Endothelial cell of umbilical vein (primary cell): Measurements from ENCODE around the gene SORCS1. TPM values are rescaled to one million over a fixed set of nuclear protein-coding genes. Genes with fewer than 3 reads are reported as not detected.

Experiments
- BruUV-seq: library from RNA; stranded (reverse); fragments of 400-500 nt; replicated peaks from 2 replicates; lab custom pipeline; 2021; lab: Mats Ljungman, UMichigan
- CTCF ChIA-PET: fragments of 300-600, 350-600 bp; sonication (Branson Sonifier 250); formaldehyde crosslinking; loops from one replicate; lab custom pipeline; 2021; ENCODE audit warnings: antibody characterized with exemption, inconsistent platforms; lab: Charles Lee
- POLR2A ChIA-PET: fragments of 300-600, 350-600 bp; sonication (Branson Sonifier 250); formaldehyde crosslinking; loops from one replicate; lab custom pipeline; 2021; ENCODE audit warnings: antibody characterized with exemption, inconsistent platforms; lab: Charles Lee
- DNase-seq: peaks from one replicate; pipeline ENCODE4 v3.0.0-alpha.2; 2011; ENCODE audit warnings: low read depth, low spot score
- FAIRE-seq: peaks from 2 replicates; lab custom pipeline; 2011; peaks lifted over from hg19 to GRCh38; lab: Jason Lieb, UNC
- H2AFZ ChIP-seq: 2 replicates; pipeline ENCODE4 v1.6.0; 2012; ENCODE audit warnings: low read depth, low read length, control low read depth, inconsistent platforms
- H3K27ac ChIP-seq: 2 replicates; pipeline ENCODE4 v1.5.1; 2011; ENCODE audit warnings: low read depth, mild to moderate bottlenecking, control low read depth, low read length, moderate library complexity; ENCODE audit not compliant: insufficient read depth
- H3K27me3 ChIP-seq, 2 experiments: 2 replicates each; pipeline versions ENCODE4 v1.6.0 to v1.6.1; 2011; ENCODE audit warnings: low read length in 2 of 2, mixed read lengths in 1 of 2; ENCODE audit not compliant: control insufficient read depth in 2 of 2, insufficient read depth in 2 of 2
- H3K36me3 ChIP-seq, 2 experiments: 2 replicates in 1 of 2; 3 replicates in 1 of 2; pipeline ENCODE4 v1.5.1; 2011; ENCODE audit warnings: low read length in 2 of 2, mild to moderate bottlenecking in 1 of 2, moderate library complexity in 1 of 2; ENCODE audit not compliant: control insufficient read depth in 2 of 2, insufficient read depth in 2 of 2; ENCODE audit errors: extremely low read depth in 1 of 2
- H3K4me1 ChIP-seq: 3 replicates; pipeline ENCODE4 v1.5.1; 2011; ENCODE audit warnings: mild to moderate bottlenecking, low read length; ENCODE audit not compliant: control insufficient read depth, insufficient read depth; ENCODE audit errors: extremely low read depth
- H3K4me2 ChIP-seq: 2 replicates; pipeline ENCODE4 v1.6.1; 2011; ENCODE audit warnings: low read length, control low read depth, mixed read lengths; ENCODE audit not compliant: insufficient read depth
- H3K4me3 ChIP-seq, 3 experiments: fragments of 200-600 bp in 1 of 3; sonication (generic), shearing (Covaris generic) in 1 of 3; replicated peaks in 1 of 3; 2 replicates each; pipeline ENCODE4 v1.5.1; 2011 to 2016; ENCODE audit warnings: control low read depth in 3 of 3, low read length in 3 of 3, mild to moderate bottlenecking in 2 of 3, inconsistent platforms in 1 of 3, low read depth in 1 of 3, moderate library complexity in 1 of 3; ENCODE audit not compliant: insufficient read depth in 1 of 3
- H3K79me2 ChIP-seq: 2 replicates; pipeline ENCODE4 v1.6.0; 2012; ENCODE audit warnings: low read length, inconsistent platforms; ENCODE audit not compliant: control insufficient read depth, insufficient read depth
- H3K9ac ChIP-seq: replicated peaks from 2 replicates; pipeline ENCODE3; 2011; ENCODE audit warnings: low read length, control low read depth; ENCODE audit not compliant: insufficient read depth; ENCODE audit errors: extremely low read depth
- H3K9me1 ChIP-seq: replicated peaks from 3 replicates; pipeline ENCODE4 v1.6.0; 2011; ENCODE audit warnings: mild to moderate bottlenecking, low read length; ENCODE audit not compliant: control insufficient read depth, insufficient read depth; ENCODE audit errors: extremely low read depth
- H3K9me3 ChIP-seq: replicated peaks from 2 replicates; pipeline ENCODE4 v1.5.1; 2012; ENCODE audit warnings: low read length, inconsistent platforms; ENCODE audit not compliant: control insufficient read depth, insufficient read depth
- H4K20me1 ChIP-seq: replicated peaks from 2 replicates; pipeline ENCODE3; 2011; ENCODE audit warnings: mild to moderate bottlenecking, low read length; ENCODE audit not compliant: control insufficient read depth, insufficient read depth; ENCODE audit errors: extremely low read depth
- CTCF ChIP-seq, 2 donors: IDR thresholded peaks; 1 replicate in 1 of 2; 2 replicates in 1 of 2; pipeline ENCODE4 v1.5.1; 2011; ENCODE audit warnings: low read length in 2 of 2, mild to moderate bottlenecking in 2 of 2, moderate library complexity in 2 of 2, control low read depth in 1 of 2, inconsistent platforms in 1 of 2, low read depth in 1 of 2; ENCODE audit not compliant: insufficient read depth in 1 of 2; ENCODE audit errors: extremely low read depth in 1 of 2
- EZH2 ChIP-seq: IDR thresholded peaks from 2 replicates; pipeline ENCODE4 v1.6.1; 2012; ENCODE audit warnings: borderline replicate concordance, low read depth, mild to moderate bottlenecking, moderate library complexity, low read length, inconsistent platforms; ENCODE audit not compliant: severe bottlenecking
- FOS ChIP-seq: IDR thresholded peaks from 2 replicates; pipeline ENCODE4 v1.6.1; 2011; ENCODE audit warnings: mild to moderate bottlenecking, low read length, moderate library complexity, borderline replicate concordance; ENCODE audit not compliant: insufficient read depth
- GATA2 ChIP-seq: IDR thresholded peaks from 2 replicates; pipeline ENCODE4 v1.7.0; 2011; ENCODE audit warnings: low read depth, mild to moderate bottlenecking, moderate library complexity, mixed read lengths, low read length; ENCODE audit not compliant: insufficient read length, insufficient read depth
- JUN ChIP-seq: IDR thresholded peaks from 2 replicates; pipeline ENCODE4 v1.6.1; 2011; ENCODE audit warnings: borderline replicate concordance, low read depth; ENCODE audit not compliant: insufficient read length, insufficient read depth
- MAX ChIP-seq: IDR thresholded peaks from 2 replicates; pipeline ENCODE4 v1.6.1; 2011; ENCODE audit not compliant: insufficient read depth, insufficient read length
- MYC ChIP-seq: IDR thresholded peaks from one replicate; pipeline ENCODE4 v1.6.1; 2011; ENCODE audit warnings: mild to moderate bottlenecking, low read depth, low read length
- POLR2A ChIP-seq: IDR thresholded peaks from 2 replicates; pipeline ENCODE4 v1.6.1; 2012; ENCODE audit warnings: low read depth, mild to moderate bottlenecking, control low read depth, low read length
- POLR2AphosphoS5 ChIP-seq: IDR thresholded peaks from 2 replicates; pipeline ENCODE4 v1.6.1; 2012; ENCODE audit warnings: low read depth, mild to moderate bottlenecking, control low read depth, low read length, moderate library complexity; ENCODE audit not compliant: insufficient read depth
- dilution Hi-C: fragments of 300-500 bp; cut with MboI; formaldehyde crosslinking; loops from one replicate; pipeline ENCODE4 v1.15.0; 2019; ENCODE audit warnings: low sequenced_read_pairs; ENCODE audit not compliant: extremely low pct_ligation_motif_present
- intact Hi-C: fragments of 100-400 bp; cut with micrococcal nuclease; formaldehyde crosslinking; loops from one replicate; pipeline ENCODE4 v1.10.0; 2022
- polyA plus RNA-seq, 4 experiments: library from polyadenylated mRNA; depleted of rRNA in 3 of 4; stranded (reverse) in 3 of 4; unstranded in 1 of 4; fragments of >200 nt; gene quantifications; 2 replicates each; pipeline versions ENCODE4 v1.2.1 to v1.2.3, GENCODE V29; 2011 to 2012; ENCODE audit warnings: missing spikeins in 1 of 4
- total RNA-seq: library from RNA; stranded (reverse); gene quantifications from 2 replicates; pipeline ENCODE4 v1.2.3, GENCODE V29; 2021

Gene SORCS1
- total and polyA plus RNA-seq, 2 donors (not counting 3 experiments of a cell fraction or from before 2014, with no cell fraction given): not detected

- POLR2A ChIA-PET: no interaction called here
- Histone ChIP-seq H3K27ac (no peak overlapping the region), H3K9me1 (no peaks in the 10 kb centered on the region), H3K79me2 (no peaks in the 10 kb centered on the region), H3K36me3 (no peaks in the 10 kb centered on the region), H3K4me1 (no peaks in the 10 kb centered on the region), H3K9me3 (peaks cover 3% of the 10 kb centered on the region), H2AFZ (no peak overlapping the region), H4K20me1 (no peaks in the 10 kb centered on the region), H3K9ac (no peak overlapping the region), H3K4me2 (no peak overlapping the region), H3K4me3 (no peak overlapping the region), H3K27me3 (no peaks in the 10 kb centered on the region)
- CTCF ChIA-PET: no interaction called here
- DNase-seq (no peak), FAIRE-seq (no peak)
- BruUV-seq: no TSS peak
- intact Hi-C loops (no loop called here), dilution Hi-C loops (no loop called here)
- TF ChIP-seq JUN (no peak), CTCF (IDR thresholded peaks at IDR 0.05; ENCODE audit: extremely low read depth in 1 of 2, insufficient read depth in 1 of 2, low read depth in 1 of 2, low read length in 2 of 2) (no peak), EZH2 (no peak), GATA2 (no peak), FOS (no peak), POLR2A (no peak), MAX (no peak), MYC (no peak), POLR2AphosphoS5 (no peak)
Measured at GRCh38 chr10:106959521-106959920, 205.0 kb downstream of the SORCS1 start.
